Astrocyte of the cerebellum (primary cell): ENCODE results near the gene KASH5.
A peak's percentile ranks its signal among the peaks of the same experiment; 100 is the strongest.

Experiments
- DNase-seq: peaks from one replicate; pipeline ENCODE4 v3.0.0-alpha.2; 2011; ENCODE audit warnings: low read depth
- H3K4me3 ChIP-seq: 2 replicates; pipeline ENCODE4 v1.5.1; 2011; ENCODE audit warnings: mild to moderate bottlenecking, low read depth, low read length, moderate library complexity
- CTCF ChIP-seq: IDR thresholded peaks from 2 replicates; pipeline ENCODE4 v1.5.1; 2012; ENCODE audit warnings: low read length, low read depth, moderate library complexity, mild to moderate bottlenecking; ENCODE audit errors: missing control alignments
- in situ Hi-C: cut with HindIII; loops from 2 replicates; pipeline ENCODE4 v1.10.0; 2017; ENCODE audit warnings: low sequenced_read_pairs

KASH5 gene

GRCh38 chr19:49342291-49342721, 45.7 kb upstream of the KASH5 start:
- DNase-seq, result no peak
- H3K4me3 ChIP-seq, result no peak overlapping the region
- no peak for TF ChIP-seq CTCF
- in situ Hi-C loops, result no loop called here

- no peak overlapping the region for H3K4me3 ChIP-seq
- DNase-seq, result no peak
- no peak for TF ChIP-seq CTCF
- in situ Hi-C loops, result no loop called here
These were observed 44.9 kb upstream of the KASH5 start for GRCh38 chr19:49343123-49343522.

GRCh38 chr19:49344505-49345423, 43.3 kb upstream of the KASH5 start:
- TF ChIP-seq CTCF, result no peak
- H3K4me3 ChIP-seq, result no peak overlapping the region
- DNase-seq, result no peak
- in situ Hi-C loops, result no loop called here

GRCh38 chr19:49347191-49347590, 40.9 kb upstream of the KASH5 start:
- no peak for DNase-seq
- TF ChIP-seq CTCF, result no peak
- in situ Hi-C loops, result no loop called here
- H3K4me3 ChIP-seq, result no peak overlapping the region

- no peak overlapping the region for H3K4me3 ChIP-seq
- peak; percentile 41 for DNase-seq
- in situ Hi-C loops, result no loop called here
- peak; percentile 18 for TF ChIP-seq CTCF
These were observed 40.2 kb upstream of the KASH5 start for GRCh38 chr19:49347835-49348234.

GRCh38 chr19:49348305-49349189, 39.5 kb upstream of the KASH5 start:
- no peak for TF ChIP-seq CTCF
- no peak overlapping the region for H3K4me3 ChIP-seq
- in situ Hi-C loops, result no loop called here
- DNase-seq, result no peak
